CD14-positive monocyte (primary cell): ENCODE measurements around the gene EIF2AK2. TPM values are rescaled to one million over a fixed set of nuclear protein-coding genes. Genes with fewer than 3 reads are reported as not detected.

Experiments
- DNase-seq, 3 donors: peaks; one replicate each; pipeline ENCODE4 v3.0.0-alpha.2; 2011 to 2022
- H2AFZ ChIP-seq: 2 replicates; pipeline ENCODE4 v1.6.0; 2012; ENCODE audit warnings: mild to moderate bottlenecking, low read depth, low read length, inconsistent platforms; ENCODE audit not compliant: insufficient read depth, poor library complexity, severe bottlenecking
- H3K27ac ChIP-seq, 2 donors: 1 replicate in 1 of 2; 2 replicates in 1 of 2; pipeline ENCODE4 v1.5.1; 2012 to 2013; ENCODE audit warnings: low read length in 2 of 2, control low read depth in 1 of 2, inconsistent platforms in 1 of 2, low read depth in 1 of 2, mild to moderate bottlenecking in 1 of 2
- H3K27me3 ChIP-seq, 2 donors: one replicate each; pipeline versions ENCODE4 v1.6.0 to v1.6.1; 2011 to 2013; ENCODE audit warnings: low read length in 2 of 2; ENCODE audit not compliant: control insufficient read depth in 2 of 2, insufficient read depth in 2 of 2
- H3K36me3 ChIP-seq, 2 donors: replicated peaks in 1 of 2; 1 replicate in 1 of 2; 2 replicates in 1 of 2; pipeline versions ENCODE4 v1.5.1 to v1.6.1; 2012 to 2013; ENCODE audit warnings: low read length in 2 of 2, control low read depth in 1 of 2, inconsistent platforms in 1 of 2, mild to moderate bottlenecking in 1 of 2; ENCODE audit not compliant: insufficient read depth in 2 of 2, control insufficient read depth in 1 of 2
- H3K4me1 ChIP-seq, 2 donors: 1 replicate in 1 of 2; 2 replicates in 1 of 2; pipeline versions ENCODE4 v1.5.1 to v1.6.1; 2012 to 2013; ENCODE audit warnings: low read length in 2 of 2, control low read depth in 1 of 2, inconsistent platforms in 1 of 2, mild to moderate bottlenecking in 1 of 2, moderate library complexity in 1 of 2; ENCODE audit not compliant: insufficient read depth in 2 of 2, control insufficient read depth in 1 of 2
- H3K4me2 ChIP-seq: replicated peaks from 2 replicates; pipeline ENCODE3; 2012; ENCODE audit warnings: low read length, moderate library complexity, mild to moderate bottlenecking; ENCODE audit not compliant: poor library complexity, severe bottlenecking; ENCODE audit errors: extremely low read depth
- H3K4me3 ChIP-seq, 3 experiments: fragments of 200-600 bp in 1 of 3; sonication (generic) in 1 of 3; replicated peaks in 1 of 3; 1 replicate in 2 of 3; 2 replicates in 1 of 3; pipeline ENCODE4 v1.5.1; 2011 to 2013; ENCODE audit warnings: low read length in 3 of 3, mild to moderate bottlenecking in 3 of 3, control low read depth in 2 of 3, low read depth in 2 of 3, inconsistent platforms in 1 of 3, moderate library complexity in 1 of 3
- H3K79me2 ChIP-seq: 2 replicates; pipeline ENCODE4 v1.6.0; 2012; ENCODE audit warnings: mild to moderate bottlenecking, control low read depth, inconsistent platforms, low read length, moderate library complexity; ENCODE audit not compliant: insufficient read depth
- H3K9ac ChIP-seq: 2 replicates; pipeline ENCODE4 v1.6.0; 2017; ENCODE audit warnings: low read length, mild to moderate bottlenecking; ENCODE audit not compliant: insufficient read depth, poor library complexity, severe bottlenecking
- H3K9me3 ChIP-seq, 2 donors: replicated peaks in 1 of 2; 1 replicate in 1 of 2; 2 replicates in 1 of 2; pipeline versions ENCODE4 v1.5.1 to v1.6.1; 2012 to 2013; ENCODE audit warnings: low read length in 2 of 2, control low read depth in 1 of 2; ENCODE audit not compliant: control insufficient read depth in 1 of 2, insufficient read depth in 1 of 2
- H4K20me1 ChIP-seq: 2 replicates; pipeline ENCODE4 v1.6.0; 2012; ENCODE audit warnings: mild to moderate bottlenecking, low read length, control low read depth, moderate library complexity; ENCODE audit not compliant: insufficient read depth
- H3K27ac Mint-ChIP-seq, 7 donors: one replicate each; pipeline ENCODE4 v1.8.0; 2020; ENCODE audit warnings: mild to moderate bottlenecking in 7 of 7, mixed read lengths in 7 of 7, moderate library complexity in 6 of 7, inconsistent platforms in 2 of 7
- H3K27me3 Mint-ChIP-seq, 3 donors: one replicate each; pipeline ENCODE4 v1.8.0; 2021 to 2022; ENCODE audit warnings: low read depth in 3 of 3, mild to moderate bottlenecking in 3 of 3, mixed read lengths in 3 of 3, moderate library complexity in 3 of 3, inconsistent platforms in 1 of 3
- H3K36me3 Mint-ChIP-seq, 2 donors: one replicate each; pipeline ENCODE4 v1.8.0; 2020; ENCODE audit warnings: mixed read lengths in 2 of 2, inconsistent platforms in 1 of 2, mild to moderate bottlenecking in 1 of 2
- H3K4me1 Mint-ChIP-seq: one replicate; pipeline ENCODE4 v1.8.0; 2020; ENCODE audit warnings: mild to moderate bottlenecking, mixed read lengths
- H3K4me3 Mint-ChIP-seq, 2 donors: one replicate each; pipeline ENCODE4 v1.8.0; 2020; ENCODE audit warnings: mild to moderate bottlenecking in 2 of 2, mixed read lengths in 2 of 2, moderate library complexity in 1 of 2
- H3K9me3 Mint-ChIP-seq, 7 donors: one replicate each; pipeline ENCODE4 v1.8.0; 2020 to 2022; ENCODE audit warnings: mixed read lengths in 7 of 7, mild to moderate bottlenecking in 6 of 7, moderate library complexity in 6 of 7, inconsistent platforms in 2 of 7
- CTCF ChIP-seq: fragments of 200-600 bp; IDR thresholded peaks from one replicate; pipeline ENCODE4 v1.8.0; 2022; ENCODE audit warnings: antibody characterized with exemption, mild to moderate bottlenecking
- WGBS: methylation state at CpG from one replicate; pipeline ENCODE4 v1.1.5; 2013; ENCODE audit warnings: missing lambda C conversion rate; ENCODE audit not compliant: insufficient coverage; 5-methylcytosine and 5-hydroxymethylcytosine counted together
- intact Hi-C, 2 donors: fragments of 100-400 bp; cut with micrococcal nuclease; formaldehyde crosslinking; loops; one replicate each; pipeline versions ENCODE4 v1.15.0 to v1.15.1; 2023
- polyA plus RNA-seq, 3 donors: library from polyadenylated mRNA; depleted of rRNA in 1 of 3; unstranded in 2 of 3; stranded (reverse) in 1 of 3; fragments of 300-500 nt in 2 of 3; fragments of >200 nt in 1 of 3; fragmentation: Illumina TruSeq in 2 of 3; gene quantifications; 1 replicate in 2 of 3; 2 replicates in 1 of 3; pipeline ENCODE4 v1.2.3, GENCODE V29; 2012 to 2021

Gene EIF2AK2
- polyA plus RNA-seq, 3 donors: 7.9 to 23.4 (median 17.6) TPM

- Mint-ChIP-seq H3K27me3 (no peaks in the 10 kb centered on the region), H3K36me3 (peaks cover 30 to 54% of the 10 kb centered on the region in 2 donors), H3K4me1 (peaks cover 31% of the 10 kb centered on the region), H3K4me3 (peak overlapping the region in 1 of 2 donors; percentile 58), H3K9me3 (peaks cover 0 to 2% (median 0%) of the 10 kb centered on the region in 7 donors), H3K27ac (peak overlapping the region; percentile 72 to 96 (median 94))
- Histone ChIP-seq H3K9ac (no peak overlapping the region), H3K79me2 (peaks cover 72% of the 10 kb centered on the region), H3K36me3 (peaks cover 30 to 40% of the 10 kb centered on the region in 2 donors), H3K4me1 (peaks cover 51 to 57% of the 10 kb centered on the region in 2 donors), H4K20me1 (no peaks in the 10 kb centered on the region), H2AFZ (no peak overlapping the region), H3K9me3 (no peaks in the 10 kb centered on the region), H3K4me3 (peak overlapping the region in 1 of 3 experiments; percentile 20), H3K4me2 (peak overlapping the region; percentile 52), H3K27me3 (no peaks in the 10 kb centered on the region), H3K27ac (peak overlapping the region in 1 of 2 donors; percentile 81)
- TF ChIP-seq CTCF: no peak
- peak; percentile 11 to 46 (median 34) for DNase-seq
- intact Hi-C loops: no loop called here
- WGBS: no CpG with 5 or more reads among the region's 3 CpGs
Observed at GRCh38 chr2:37080689-37081088, 76.1 kb downstream of the EIF2AK2 start.

- Mint-ChIP-seq H3K4me1 (peaks cover 31% of the 10 kb centered on the region), H3K4me3 (peak overlapping the region in 1 of 2 donors; percentile 58), H3K36me3 (peaks cover 32 to 57% of the 10 kb centered on the region in 2 donors), H3K27me3 (no peaks in the 10 kb centered on the region), H3K27ac (peak overlapping the region; percentile 72 to 96 (median 94)), H3K9me3 (peaks cover 0 to 2% (median 0%) of the 10 kb centered on the region in 7 donors)
- H3K9ac ChIP-seq: no peak overlapping the region
- peak overlapping the region in 1 of 2 donors; percentile 81 for H3K27ac ChIP-seq
- peaks cover 70% of the 10 kb centered on the region for H3K79me2 ChIP-seq
- peak overlapping the region; percentile 52 for H3K4me2 ChIP-seq
- H2AFZ ChIP-seq: no peak overlapping the region
- peak; percentile 34 to 68 (median 61) for DNase-seq
- intact Hi-C loops: no loop called here
- peaks cover 48 to 53% of the 10 kb centered on the region in 2 donors for H3K4me1 ChIP-seq
- H3K9me3 ChIP-seq: no peaks in the 10 kb centered on the region
- peaks cover 34 to 43% of the 10 kb centered on the region in 2 donors for H3K36me3 ChIP-seq
- no peaks in the 10 kb centered on the region for H4K20me1 ChIP-seq
- WGBS: 17% methylated on average over 1 of the region's 2 CpGs
- peak overlapping the region in 1 of 3 experiments; percentile 20 for H3K4me3 ChIP-seq
- H3K27me3 ChIP-seq: no peaks in the 10 kb centered on the region
- no peak for TF ChIP-seq CTCF
Observed at GRCh38 chr2:37080266-37080665, 76.5 kb downstream of the EIF2AK2 start.
